AG08395 (cell line): ENCODE measurements around the gene POU6F2.
"Not testable (repeated sequence)": the region's sequence is repeated elsewhere in the genome, so short reads cannot be mapped to it uniquely, and the experiment has no call there.

Experiments
- DNase-seq: peaks from one replicate; pipeline ENCODE4 v3.0.0; 2012; ENCODE audit warnings: mixed read lengths, low spot score

POU6F2 gene

GRCh38 chr7:39001595-39001994, 23.9 kb downstream of the POU6F2 start:
- no peak for DNase-seq

GRCh38 chr7:39002755-39003154, 25.0 kb downstream of the POU6F2 start:
- no peak for DNase-seq

GRCh38 chr7:39005036-39005435, 27.3 kb downstream of the POU6F2 start:
- no peak for DNase-seq

GRCh38 chr7:39005461-39005860, 27.8 kb downstream of the POU6F2 start:
- DNase-seq: no peak

GRCh38 chr7:39013049-39013939, 35.6 kb downstream of the POU6F2 start:
- DNase-seq: not testable (repeated sequence)

GRCh38 chr7:39016609-39017008, 38.9 kb downstream of the POU6F2 start:
- DNase-seq: no peak

- DNase-seq: no peak
Measured at GRCh38 chr7:39017369-39017915, 39.7 kb downstream of the POU6F2 start.

- no peak for DNase-seq
Measured at GRCh38 chr7:39022796-39023195, 45.1 kb downstream of the POU6F2 start.

GRCh38 chr7:39027491-39027890, 49.8 kb downstream of the POU6F2 start:
- no peak for DNase-seq

GRCh38 chr7:39033885-39034624, 56.3 kb downstream of the POU6F2 start:
- no peak for DNase-seq

GRCh38 chr7:39035156-39035555, 57.4 kb downstream of the POU6F2 start:
- no peak for DNase-seq

- no peak for DNase-seq
Measured at GRCh38 chr7:39035903-39036302, 58.2 kb downstream of the POU6F2 start.

- no peak for DNase-seq
Measured at GRCh38 chr7:39042670-39043069, 65.0 kb downstream of the POU6F2 start.

- no peak for DNase-seq
Measured at GRCh38 chr7:39043531-39043930, 65.8 kb downstream of the POU6F2 start.

GRCh38 chr7:39044489-39044888, 66.8 kb downstream of the POU6F2 start:
- DNase-seq: no peak

- no peak for DNase-seq
Measured at GRCh38 chr7:39045231-39045630, 67.5 kb downstream of the POU6F2 start.

GRCh38 chr7:39051279-39051678, 73.6 kb downstream of the POU6F2 start:
- DNase-seq: no peak

- no peak for DNase-seq
Measured at GRCh38 chr7:39051707-39052106, 74.0 kb downstream of the POU6F2 start.

- DNase-seq: no peak
Measured at GRCh38 chr7:39054731-39055130, 77.0 kb downstream of the POU6F2 start.

- no peak for DNase-seq
Measured at GRCh38 chr7:39056153-39056552, 78.4 kb downstream of the POU6F2 start.

GRCh38 chr7:39062811-39063210, 85.1 kb downstream of the POU6F2 start:
- no peak for DNase-seq

- no peak for DNase-seq
Measured at GRCh38 chr7:39069031-39069430, 91.3 kb downstream of the POU6F2 start.
